ENCODE measurements around the gene COL16A1. TPM values are rescaled to one million over a fixed set of nuclear protein-coding genes. Genes with fewer than 3 reads are reported as not detected.

COL16A1 gene
- total RNA-seq, 8 experiments from 2014 or later = 0.87 to 39.0 (median 3.8) TPM

GRCh38 chr1:31745096-31745945, 41.5 kb upstream of the COL16A1 start:
- H3K4me1 ChIP-seq (replicated peaks in 1 of 2) = peaks cover 28 to 35% of the 10 kb centered on the region in 2 donors
- no peak overlapping the region for H3K4me3 ChIP-seq
- peak; percentile 74 to 96 (median 82) for ATAC-seq (replicated peaks in 6 of 8)
- H3K27ac ChIP-seq = no peak overlapping the region
- in situ Hi-C loops (cut with MboI; ENCODE audit: low pct_unique_long_range_greater_than_20kb in 2 of 9, low sequenced_read_pairs in 9 of 9, unreplicated experiment in 9 of 9) = no loop called here
- 0 to 82% (median 39%) methylated on average over 1 to 3 of the region's 4 CpGs; no CpG with 5 or more reads in 4 of the 10 experiments for WGBS, 10 experiments

DNA sequence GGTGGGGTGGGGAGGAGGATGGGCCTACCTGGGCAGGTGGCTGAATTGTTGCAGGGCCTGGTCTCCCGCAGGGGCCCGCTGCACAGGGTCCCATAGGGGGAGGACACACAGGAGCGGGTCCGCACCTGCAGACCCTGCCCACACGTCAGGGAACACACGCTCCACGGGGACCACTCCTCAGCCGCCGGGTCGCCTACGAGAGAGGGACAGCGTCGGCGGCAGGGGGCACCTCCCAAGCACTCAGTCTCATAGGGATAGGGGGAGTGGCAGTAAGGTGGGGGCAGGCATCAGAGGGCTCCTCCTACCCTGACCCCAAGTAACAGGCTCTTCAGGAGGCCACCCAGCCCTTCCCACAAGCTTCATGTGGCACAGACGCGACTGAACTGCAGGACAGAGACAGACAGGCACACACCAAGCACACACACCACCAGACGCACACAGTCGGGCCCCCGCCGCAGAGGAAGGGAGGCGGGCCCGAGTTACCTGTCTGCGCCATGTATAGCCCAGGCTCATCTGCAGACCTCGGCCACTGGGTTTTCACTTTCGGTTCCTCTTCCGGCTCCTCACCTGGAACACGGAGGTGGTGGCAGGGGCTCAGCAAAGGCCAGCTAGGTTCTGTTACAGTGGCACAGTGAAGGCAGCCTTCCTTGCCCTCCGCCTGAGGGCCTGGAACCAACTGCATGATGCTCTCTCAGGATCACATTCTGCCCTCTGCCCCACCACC, 40.5 kb upstream of the COL16A1 start:
- no peak overlapping the region for H3K4me3 ChIP-seq
- no peak for ATAC-seq (replicated peaks in 6 of 8)
- peaks cover 26 to 36% of the 10 kb centered on the region in 2 donors for H3K4me1 ChIP-seq (replicated peaks in 1 of 2)
- in situ Hi-C loops (cut with MboI; ENCODE audit: low pct_unique_long_range_greater_than_20kb in 2 of 9, low sequenced_read_pairs in 9 of 9, unreplicated experiment in 9 of 9) = no loop called here
- H3K27ac ChIP-seq = no peak overlapping the region
- WGBS, 10 experiments = 72 to 100% (median 94%) methylated on average over 1 to 13 of the region's 28 CpGs; no CpG with 5 or more reads in 3 of the 10 experiments

DNA sequence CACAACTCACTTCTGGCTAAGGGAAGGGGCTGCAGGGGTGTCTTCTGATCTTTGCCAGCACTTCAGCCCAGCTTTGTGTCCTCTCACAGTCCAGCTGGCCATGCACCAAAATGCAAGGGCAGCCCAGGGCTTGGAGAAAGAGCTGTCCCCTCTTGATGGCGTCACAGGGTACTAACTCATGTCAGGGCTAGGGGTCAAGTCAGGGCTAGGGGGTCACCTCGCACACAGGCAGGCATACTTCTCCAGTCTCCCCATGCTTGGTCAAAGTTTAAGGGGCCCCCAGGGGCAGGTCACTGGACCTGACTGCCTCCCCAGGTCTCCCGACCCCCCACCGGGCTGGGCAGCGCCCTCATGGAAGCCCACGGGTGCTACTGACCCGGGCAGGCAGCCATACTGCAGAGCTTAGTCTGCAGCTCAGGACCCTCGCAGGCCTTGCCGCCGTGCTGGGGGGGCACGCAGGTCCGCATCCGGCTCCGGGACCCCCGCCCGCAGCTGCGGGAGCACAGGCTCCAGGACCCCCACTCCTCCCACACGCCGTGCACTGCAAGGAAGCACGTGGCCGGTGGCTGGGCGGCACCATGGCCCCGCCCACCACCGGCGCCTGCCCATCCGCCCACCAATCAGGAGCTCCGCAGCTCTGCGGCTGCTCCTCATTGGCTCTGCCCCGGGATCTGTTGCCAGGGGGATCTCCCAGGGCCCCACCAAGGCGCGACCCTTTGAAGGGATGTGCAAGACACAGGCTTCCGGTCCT, 38.8 kb upstream of the COL16A1 start:
- no peak for ATAC-seq (replicated peaks in 6 of 8)
- Histone ChIP-seq H3K4me1 (replicated peaks in 1 of 2) (peaks cover 26 to 40% of the 10 kb centered on the region in 2 donors), H3K4me3 (no peak overlapping the region), H3K27ac (no peak overlapping the region)
- WGBS, 10 experiments = 74 to 100% (median 80%) methylated on average over 1 to 19 of the region's 32 CpGs; no CpG with 5 or more reads in 3 of the 10 experiments
- in situ Hi-C loops (cut with MboI; ENCODE audit: low pct_unique_long_range_greater_than_20kb in 2 of 9, low sequenced_read_pairs in 9 of 9, unreplicated experiment in 9 of 9) = no loop called here

DNA sequence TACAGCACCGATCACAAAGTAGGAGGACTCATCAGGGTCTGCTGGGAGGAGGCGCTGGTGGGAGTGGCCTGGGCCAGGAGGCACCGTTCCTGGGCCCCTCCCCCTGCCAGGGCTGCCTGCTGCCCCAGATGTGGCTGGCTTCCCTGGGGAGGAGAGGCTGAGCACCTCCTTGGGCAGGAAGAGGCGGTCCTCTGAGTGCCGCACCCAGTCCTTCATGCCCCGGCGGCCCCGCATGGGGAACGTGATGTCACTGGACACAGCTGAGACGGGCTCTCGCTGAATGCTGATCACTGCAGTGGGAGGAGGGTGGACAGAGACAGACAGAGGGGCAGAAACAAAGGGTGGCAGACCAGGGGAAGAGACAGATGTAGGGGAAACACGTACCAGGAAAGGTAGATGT, 35.5 kb upstream of the COL16A1 start:
- Histone ChIP-seq H3K4me3 (no peak overlapping the region), H3K27ac (no peak overlapping the region), H3K4me1 (replicated peaks in 1 of 2) (peaks cover 12 to 20% of the 10 kb centered on the region in 2 donors)
- peak; percentile 69 to 97 (median 88) for ATAC-seq (replicated peaks in 6 of 8)
- in situ Hi-C loops (cut with MboI; ENCODE audit: low pct_unique_long_range_greater_than_20kb in 2 of 9, low sequenced_read_pairs in 9 of 9, unreplicated experiment in 9 of 9) = no loop called here
- 10 to 63% (median 46%) methylated on average over 2 to 7 of the region's 12 CpGs; no CpG with 5 or more reads in 4 of the 10 experiments for WGBS, 10 experiments

DNA sequence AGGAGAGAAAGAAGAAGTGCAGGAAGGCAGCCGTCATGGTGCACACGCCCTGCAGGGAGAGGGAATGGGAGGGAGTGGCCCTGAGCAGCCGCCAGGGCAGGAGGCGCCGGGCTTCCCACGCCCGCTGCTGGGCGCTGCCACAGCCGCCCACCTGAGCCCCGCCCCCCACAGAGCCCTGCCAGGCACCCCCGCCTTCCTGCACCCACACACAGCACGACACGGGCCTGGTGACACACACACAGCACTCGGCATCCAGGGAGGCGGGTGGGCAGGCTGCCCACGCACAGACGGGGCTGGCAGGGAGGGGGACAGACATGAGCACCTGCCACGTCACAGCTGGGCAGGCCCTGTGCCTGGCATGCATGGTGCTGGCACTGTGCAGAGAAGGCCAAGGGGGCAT, 32.9 kb upstream of the COL16A1 start:
- no peak overlapping the region for H3K4me3 ChIP-seq
- 80 to 100% (median 92%) methylated on average over 1 to 5 of the region's 18 CpGs; no CpG with 5 or more reads in 7 of the 10 experiments for WGBS, 10 experiments
- in situ Hi-C loops (cut with MboI; ENCODE audit: low pct_unique_long_range_greater_than_20kb in 2 of 9, low sequenced_read_pairs in 9 of 9, unreplicated experiment in 9 of 9) = no loop called here
- ATAC-seq (replicated peaks in 6 of 8) = peak in 2 of 8 experiments; percentile 18 to 44
- H3K4me1 ChIP-seq (replicated peaks in 1 of 2) = peaks cover 0 to 9% of the 10 kb centered on the region in 2 donors
- no peak overlapping the region for H3K27ac ChIP-seq

GRCh38 chr1:31735571-31735970, 31.8 kb upstream of the COL16A1 start:
- in situ Hi-C loops (cut with MboI; ENCODE audit: low pct_unique_long_range_greater_than_20kb in 2 of 9, low sequenced_read_pairs in 9 of 9, unreplicated experiment in 9 of 9) = no loop called here
- H3K4me1 ChIP-seq (replicated peaks in 1 of 2) = peaks cover 0 to 9% of the 10 kb centered on the region in 2 donors
- no peak for ATAC-seq (replicated peaks in 6 of 8)
- H3K27ac ChIP-seq = no peak overlapping the region
- WGBS, 10 experiments = 90 to 92% methylated on average over 6 to 9 of the region's 10 CpGs; no CpG with 5 or more reads in 8 of the 10 experiments
- H3K4me3 ChIP-seq = no peak overlapping the region

- no peak for ATAC-seq (replicated peaks in 6 of 8)
- in situ Hi-C loops (cut with MboI; ENCODE audit: low pct_unique_long_range_greater_than_20kb in 2 of 9, low sequenced_read_pairs in 9 of 9, unreplicated experiment in 9 of 9) = no loop called here
- 100% methylated on average over 1 of the region's 7 CpGs; no CpG with 5 or more reads in 8 of the 10 experiments for WGBS, 10 experiments
- H3K27ac ChIP-seq = no peak overlapping the region
- H3K4me1 ChIP-seq (replicated peaks in 1 of 2) = peaks cover 0 to 7% of the 10 kb centered on the region in 2 donors
- H3K4me3 ChIP-seq = no peak overlapping the region
These were observed 30.8 kb upstream of the COL16A1 start for GRCh38 chr1:31734582-31735107.

- Histone ChIP-seq H3K4me3 (no peak overlapping the region), H3K4me1 (replicated peaks in 1 of 2) (no peaks in the 10 kb centered on the region), H3K27ac (no peak overlapping the region)
- in situ Hi-C loops (cut with MboI; ENCODE audit: low pct_unique_long_range_greater_than_20kb in 2 of 9, low sequenced_read_pairs in 9 of 9, unreplicated experiment in 9 of 9) = no loop called here
- WGBS, 10 experiments = 55 to 95% (median 82%) methylated on average over 1 to 14 of the region's 19 CpGs; no CpG with 5 or more reads in 2 of the 10 experiments
- peak in 1 of 8 experiments; percentile 8 for ATAC-seq (replicated peaks in 6 of 8)
These were observed 29.8 kb upstream of the COL16A1 start for GRCh38 chr1:31733389-31734219.

DNA sequence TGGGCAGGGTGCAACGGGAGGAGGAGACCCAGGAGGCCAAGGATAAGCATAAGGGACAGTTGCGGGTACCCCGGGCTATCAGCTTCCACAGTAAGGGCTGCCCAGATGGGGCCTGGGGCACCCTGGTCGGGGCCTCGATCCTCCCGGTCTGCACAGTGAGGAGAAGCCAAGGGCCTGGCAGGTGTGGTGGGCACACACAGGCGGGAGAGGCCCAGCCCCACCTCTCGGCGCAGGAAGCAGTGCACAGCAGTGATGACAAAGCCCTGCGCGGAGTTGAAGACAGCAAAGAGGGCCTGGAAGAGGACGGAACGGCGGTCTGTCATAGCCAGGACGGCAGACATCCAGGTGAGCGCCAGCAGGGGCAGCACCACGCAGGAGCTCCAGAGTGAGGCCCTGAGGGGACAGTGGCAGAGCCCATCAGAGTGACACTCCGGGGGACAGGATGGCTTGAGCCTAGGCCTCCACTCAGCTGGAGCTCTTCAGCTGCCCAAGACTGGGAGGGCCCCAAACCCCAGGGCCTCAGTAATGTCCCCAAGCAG, 29.0 kb upstream of the COL16A1 start:
- in situ Hi-C loops (cut with MboI; ENCODE audit: low pct_unique_long_range_greater_than_20kb in 2 of 9, low sequenced_read_pairs in 9 of 9, unreplicated experiment in 9 of 9) = no loop called here
- no peak for ATAC-seq (replicated peaks in 6 of 8)
- H3K4me1 ChIP-seq (replicated peaks in 1 of 2) = no peaks in the 10 kb centered on the region
- 40 to 93% (median 80%) methylated on average over 1 to 11 of the region's 18 CpGs; no CpG with 5 or more reads in 3 of the 10 experiments for WGBS, 10 experiments
- H3K4me3 ChIP-seq = no peak overlapping the region
- H3K27ac ChIP-seq = no peak overlapping the region

DNA sequence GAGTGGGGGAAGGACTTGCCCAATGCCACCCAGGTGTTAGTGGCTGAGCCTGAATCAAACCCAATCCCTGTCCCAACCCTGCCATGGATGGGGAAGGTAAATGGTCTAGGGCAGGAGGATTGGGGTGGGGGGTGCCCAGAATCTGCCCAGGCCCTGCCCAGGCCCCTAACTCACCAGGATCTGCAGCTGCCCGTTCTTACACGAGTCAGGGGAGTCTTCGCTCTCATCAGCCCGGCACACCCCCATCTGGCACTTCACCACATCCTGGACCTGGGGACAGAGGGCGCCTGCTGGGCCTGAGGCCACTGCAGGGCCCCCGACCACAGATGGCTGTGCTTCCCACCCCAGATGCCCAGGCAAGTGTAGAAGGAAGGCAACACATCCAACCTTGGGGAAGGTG, 28.5 kb upstream of the COL16A1 start:
- WGBS, 10 experiments = 67 to 85% (median 83%) methylated on average over 1 to 6 of the region's 6 CpGs; no CpG with 5 or more reads in 7 of the 10 experiments
- ATAC-seq (replicated peaks in 6 of 8) = no peak
- Histone ChIP-seq H3K27ac (no peak overlapping the region), H3K4me1 (replicated peaks in 1 of 2) (no peaks in the 10 kb centered on the region), H3K4me3 (no peak overlapping the region)
- in situ Hi-C loops (cut with MboI; ENCODE audit: low pct_unique_long_range_greater_than_20kb in 2 of 9, low sequenced_read_pairs in 9 of 9, unreplicated experiment in 9 of 9) = no loop called here

DNA sequence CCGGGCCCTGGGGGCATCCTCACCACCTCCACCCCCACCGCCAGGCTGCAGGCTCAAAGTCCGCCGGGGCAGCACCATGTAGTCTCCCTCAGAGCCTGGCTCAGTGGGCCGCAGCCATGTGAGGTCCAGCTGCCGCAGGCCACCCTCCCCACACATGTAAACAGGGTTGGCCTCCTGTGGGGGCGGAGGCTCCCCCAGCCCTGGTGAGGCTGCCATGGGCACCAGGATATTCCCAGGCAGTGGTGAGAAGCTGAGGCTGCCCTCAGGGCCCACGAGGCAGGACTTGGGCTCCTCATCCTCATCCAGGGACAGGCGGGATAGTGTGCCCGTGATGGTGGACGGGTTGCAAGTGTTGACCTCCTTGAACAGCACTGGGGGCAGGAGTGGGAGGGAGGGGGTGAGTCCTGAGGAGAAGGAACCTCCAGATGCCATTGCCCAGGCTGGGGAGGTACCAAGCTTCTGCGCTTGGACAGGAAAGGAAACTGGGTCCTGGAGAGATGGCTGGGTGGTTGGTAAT, 27.3 kb upstream of the COL16A1 start:
- ATAC-seq (replicated peaks in 6 of 8) = no peak
- 86 to 100% (median 100%) methylated on average over 1 to 7 of the region's 12 CpGs; no CpG with 5 or more reads in 7 of the 10 experiments for WGBS, 10 experiments
- no peak overlapping the region for H3K27ac ChIP-seq
- in situ Hi-C loops (cut with MboI; ENCODE audit: low pct_unique_long_range_greater_than_20kb in 2 of 9, low sequenced_read_pairs in 9 of 9, unreplicated experiment in 9 of 9) = no loop called here
- no peak overlapping the region for H3K4me3 ChIP-seq
- no peaks in the 10 kb centered on the region for H3K4me1 ChIP-seq (replicated peaks in 1 of 2)
